ENCODE data around the gene PAX6.

The PAX6 gene

GRCh38 chr11:31822175-31822926 lies 11.2 kb upstream of the PAX6 start:
- Histone ChIP-seq H3K9me3 (ENCODE audit: control insufficient read depth in 2 of 2, low read length in 2 of 2) (no peaks in the 10 kb centered on the region), H3K27me3 (ENCODE audit: control insufficient read depth in 1 of 2, insufficient read depth in 2 of 2, low read length in 2 of 2) (peaks cover 87 to 99% of the 10 kb centered on the region in 2 donors), H3K4me1 (ENCODE audit: control insufficient read depth, insufficient read depth, low read length) (peaks cover 19% of the 10 kb centered on the region), H3K4me3 (ENCODE audit: low read length in 2 of 2) (no peak overlapping the region), H3K27ac (ENCODE audit: low read length) (no peak overlapping the region), H3K36me3 (ENCODE audit: control insufficient read depth in 2 of 2, insufficient read depth in 2 of 2, low read length in 2 of 2) (no peaks in the 10 kb centered on the region), H3K9ac (ENCODE audit: low read length in 2 of 2) (no peak overlapping the region)

- no peak overlapping the region for H3K27ac ChIP-seq (ENCODE audit: low read length)
- H3K4me1 ChIP-seq (ENCODE audit: control insufficient read depth, insufficient read depth, low read length), result peaks cover 20% of the 10 kb centered on the region
- peaks cover 88 to 99% of the 10 kb centered on the region in 2 donors for H3K27me3 ChIP-seq (ENCODE audit: control insufficient read depth in 1 of 2, insufficient read depth in 2 of 2, low read length in 2 of 2)
- no peaks in the 10 kb centered on the region for H3K36me3 ChIP-seq (ENCODE audit: control insufficient read depth in 2 of 2, insufficient read depth in 2 of 2, low read length in 2 of 2)
- H3K4me3 ChIP-seq (ENCODE audit: low read length in 2 of 2), result no peak overlapping the region
- no peaks in the 10 kb centered on the region for H3K9me3 ChIP-seq (ENCODE audit: control insufficient read depth in 2 of 2, low read length in 2 of 2)
- no peak overlapping the region for H3K9ac ChIP-seq (ENCODE audit: low read length in 2 of 2)
Measured at GRCh38 chr11:31821766-31822165, 10.6 kb upstream of the PAX6 start.

GRCh38 chr11:31821235-31821764 lies 10.2 kb upstream of the PAX6 start:
- no peaks in the 10 kb centered on the region for H3K9me3 ChIP-seq (ENCODE audit: control insufficient read depth in 2 of 2, low read length in 2 of 2)
- H3K9ac ChIP-seq (ENCODE audit: low read length in 2 of 2), result no peak overlapping the region
- H3K27ac ChIP-seq (ENCODE audit: low read length), result no peak overlapping the region

GRCh38 chr11:31820438-31820818 lies 9.3 kb upstream of the PAX6 start:
- Histone ChIP-seq H3K27ac (ENCODE audit: low read length) (no peak overlapping the region), H3K4me1 (ENCODE audit: control insufficient read depth, insufficient read depth, low read length) (peaks cover 28% of the 10 kb centered on the region)

More at GRCh38 chr11:31821235-31821764, 10.2 kb upstream of the PAX6 start:
- H3K4me3 ChIP-seq (ENCODE audit: low read length in 2 of 2), result no peak overlapping the region
- no peaks in the 10 kb centered on the region for H3K36me3 ChIP-seq (ENCODE audit: control insufficient read depth in 2 of 2, insufficient read depth in 2 of 2, low read length in 2 of 2)
- peaks cover 87 to 99% of the 10 kb centered on the region in 2 donors for H3K27me3 ChIP-seq (ENCODE audit: control insufficient read depth in 1 of 2, insufficient read depth in 2 of 2, low read length in 2 of 2)
- peaks cover 23% of the 10 kb centered on the region for H3K4me1 ChIP-seq (ENCODE audit: control insufficient read depth, insufficient read depth, low read length)

GRCh38 chr11:31819621-31820437 lies 8.7 kb upstream of the PAX6 start:
- no peaks in the 10 kb centered on the region for H3K9me3 ChIP-seq (ENCODE audit: control insufficient read depth in 2 of 2, low read length in 2 of 2)
- H3K27ac ChIP-seq (ENCODE audit: low read length), result no peak overlapping the region
- H3K4me1 ChIP-seq (ENCODE audit: control insufficient read depth, insufficient read depth, low read length), result peaks cover 26% of the 10 kb centered on the region
- no peaks in the 10 kb centered on the region for H3K36me3 ChIP-seq (ENCODE audit: control insufficient read depth in 2 of 2, insufficient read depth in 2 of 2, low read length in 2 of 2)
- H3K9ac ChIP-seq (ENCODE audit: low read length in 2 of 2), result no peak overlapping the region
- H3K4me3 ChIP-seq (ENCODE audit: low read length in 2 of 2), result no peak overlapping the region
- H3K27me3 ChIP-seq (ENCODE audit: control insufficient read depth in 1 of 2, insufficient read depth in 2 of 2, low read length in 2 of 2), result peaks cover 87 to 99% of the 10 kb centered on the region in 2 donors

More at GRCh38 chr11:31820438-31820818, 9.3 kb upstream of the PAX6 start:
- H3K27me3 ChIP-seq (ENCODE audit: control insufficient read depth in 1 of 2, insufficient read depth in 2 of 2, low read length in 2 of 2), result peaks cover 87 to 99% of the 10 kb centered on the region in 2 donors
- no peaks in the 10 kb centered on the region for H3K36me3 ChIP-seq (ENCODE audit: control insufficient read depth in 2 of 2, insufficient read depth in 2 of 2, low read length in 2 of 2)
- H3K9me3 ChIP-seq (ENCODE audit: control insufficient read depth in 2 of 2, low read length in 2 of 2), result no peaks in the 10 kb centered on the region
- H3K9ac ChIP-seq (ENCODE audit: low read length in 2 of 2), result no peak overlapping the region
- no peak overlapping the region for H3K4me3 ChIP-seq (ENCODE audit: low read length in 2 of 2)

GRCh38 chr11:31818874-31819331 lies 7.8 kb upstream of the PAX6 start:
- Histone ChIP-seq H3K27me3 (ENCODE audit: control insufficient read depth in 1 of 2, insufficient read depth in 2 of 2, low read length in 2 of 2) (peaks cover 85 to 99% of the 10 kb centered on the region in 2 donors), H3K9ac (ENCODE audit: low read length in 2 of 2) (no peak overlapping the region), H3K9me3 (ENCODE audit: control insufficient read depth in 2 of 2, low read length in 2 of 2) (no peaks in the 10 kb centered on the region), H3K27ac (ENCODE audit: low read length) (no peak overlapping the region), H3K4me1 (ENCODE audit: control insufficient read depth, insufficient read depth, low read length) (peaks cover 34% of the 10 kb centered on the region), H3K4me3 (ENCODE audit: low read length in 2 of 2) (no peak overlapping the region), H3K36me3 (ENCODE audit: control insufficient read depth in 2 of 2, insufficient read depth in 2 of 2, low read length in 2 of 2) (no peaks in the 10 kb centered on the region)

GRCh38 chr11:31818425-31818755 lies 7.3 kb upstream of the PAX6 start:
- no peak overlapping the region for H3K9ac ChIP-seq (ENCODE audit: low read length in 2 of 2)
- H3K9me3 ChIP-seq (ENCODE audit: control insufficient read depth in 2 of 2, low read length in 2 of 2), result no peaks in the 10 kb centered on the region
- H3K27me3 ChIP-seq (ENCODE audit: control insufficient read depth in 1 of 2, insufficient read depth in 2 of 2, low read length in 2 of 2), result peaks cover 85 to 99% of the 10 kb centered on the region in 2 donors
- no peak overlapping the region for H3K4me3 ChIP-seq (ENCODE audit: low read length in 2 of 2)
- no peaks in the 10 kb centered on the region for H3K36me3 ChIP-seq (ENCODE audit: control insufficient read depth in 2 of 2, insufficient read depth in 2 of 2, low read length in 2 of 2)
- H3K27ac ChIP-seq (ENCODE audit: low read length), result no peak overlapping the region
- H3K4me1 ChIP-seq (ENCODE audit: control insufficient read depth, insufficient read depth, low read length), result peaks cover 38% of the 10 kb centered on the region

- peaks cover 43% of the 10 kb centered on the region for H3K4me1 ChIP-seq (ENCODE audit: control insufficient read depth, insufficient read depth, low read length)
- H3K4me3 ChIP-seq (ENCODE audit: low read length in 2 of 2), result peak overlapping the region in 1 of 2 donors; percentile 62
- H3K27me3 ChIP-seq (ENCODE audit: control insufficient read depth in 1 of 2, insufficient read depth in 2 of 2, low read length in 2 of 2), result peaks cover 83 to 98% of the 10 kb centered on the region in 2 donors
- no peak overlapping the region for H3K27ac ChIP-seq (ENCODE audit: low read length)
- no peaks in the 10 kb centered on the region for H3K9me3 ChIP-seq (ENCODE audit: control insufficient read depth in 2 of 2, low read length in 2 of 2)
- no peak overlapping the region for H3K9ac ChIP-seq (ENCODE audit: low read length in 2 of 2)
- H3K36me3 ChIP-seq (ENCODE audit: control insufficient read depth in 2 of 2, insufficient read depth in 2 of 2, low read length in 2 of 2), result no peaks in the 10 kb centered on the region
Measured at GRCh38 chr11:31817621-31818424, 6.7 kb upstream of the PAX6 start.

- Histone ChIP-seq H3K9me3 (ENCODE audit: control insufficient read depth in 2 of 2, low read length in 2 of 2) (no peaks in the 10 kb centered on the region), H3K27me3 (ENCODE audit: control insufficient read depth in 1 of 2, insufficient read depth in 2 of 2, low read length in 2 of 2) (peaks cover 83 to 98% of the 10 kb centered on the region in 2 donors), H3K4me1 (ENCODE audit: control insufficient read depth, insufficient read depth, low read length) (peaks cover 49% of the 10 kb centered on the region), H3K4me3 (ENCODE audit: low read length in 2 of 2) (peak overlapping the region in 1 of 2 donors; percentile 62), H3K9ac (ENCODE audit: low read length in 2 of 2) (no peak overlapping the region), H3K36me3 (ENCODE audit: control insufficient read depth in 2 of 2, insufficient read depth in 2 of 2, low read length in 2 of 2) (no peaks in the 10 kb centered on the region), H3K27ac (ENCODE audit: low read length) (no peak overlapping the region)
Measured at GRCh38 chr11:31817054-31817620, 6.0 kb upstream of the PAX6 start.

Data from stomach smooth muscle (tissue), 2 donors.